GM10266 (cell line): Measurements from ENCODE around the gene OSTN.
A peak's percentile ranks its signal among the peaks of the same experiment; 100 is the strongest.

Source experiments
- DNase-seq: peaks from one replicate; pipeline ENCODE4 v3.0.0; 2012; ENCODE audit errors: extremely low spot score
- TF ChIP-seq, protein P1 (sequence below): IDR thresholded peaks from 2 replicates; pipeline ENCODE4 v1.5.1; 2012; ENCODE audit warnings: mild to moderate bottlenecking, low read depth; ENCODE audit not compliant: control insufficient read depth, insufficient read depth; ENCODE audit errors: missing control alignments

Gene OSTN

DNA sequence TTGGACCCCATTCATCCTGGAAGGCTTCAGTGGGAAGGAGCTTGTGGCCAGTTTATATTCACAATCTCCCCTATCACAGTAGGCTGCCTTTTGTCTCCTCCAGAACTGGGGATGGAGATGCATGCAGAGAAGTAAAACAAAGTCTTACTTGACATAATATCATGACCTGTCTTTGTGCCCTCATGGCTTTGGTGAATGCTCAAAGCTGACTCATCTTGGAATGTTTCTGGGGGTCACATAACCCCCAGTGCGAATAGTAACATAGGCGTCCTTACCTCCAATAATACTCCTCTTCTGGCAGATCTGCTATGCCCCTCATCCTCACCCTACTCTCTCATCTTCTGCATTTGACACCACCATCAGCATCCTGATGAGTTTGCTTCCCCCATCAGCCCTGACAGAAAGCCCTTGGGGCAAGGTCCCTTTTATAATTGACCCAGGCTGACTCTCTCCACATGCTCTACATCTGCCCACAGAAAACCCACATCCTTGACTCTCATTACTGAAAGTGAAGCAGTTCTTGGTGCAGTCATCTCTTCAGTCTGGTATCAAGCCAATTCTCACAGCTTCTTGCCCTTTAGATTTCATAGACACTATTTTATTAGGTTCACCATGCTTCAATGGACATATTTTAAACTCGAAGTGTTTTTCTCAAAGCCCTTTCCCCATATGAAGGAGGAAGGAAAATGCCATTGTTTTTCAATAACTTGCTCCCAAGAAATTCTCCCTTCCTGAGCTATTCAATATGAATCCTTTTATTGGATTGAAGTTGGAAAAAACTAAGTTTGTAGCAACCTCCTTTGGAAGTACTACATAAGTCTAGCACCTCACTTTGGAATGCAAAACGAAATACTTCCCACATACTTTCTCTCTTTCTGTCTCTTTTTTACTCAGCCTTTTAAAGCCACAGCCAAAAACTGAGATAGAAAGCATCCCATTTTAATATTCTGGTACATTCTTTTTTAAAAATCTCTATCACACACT, 36.6 kb downstream of the OSTN start:
- DNase-seq = peak; percentile 84
- TF ChIP-seq, protein P1, sequence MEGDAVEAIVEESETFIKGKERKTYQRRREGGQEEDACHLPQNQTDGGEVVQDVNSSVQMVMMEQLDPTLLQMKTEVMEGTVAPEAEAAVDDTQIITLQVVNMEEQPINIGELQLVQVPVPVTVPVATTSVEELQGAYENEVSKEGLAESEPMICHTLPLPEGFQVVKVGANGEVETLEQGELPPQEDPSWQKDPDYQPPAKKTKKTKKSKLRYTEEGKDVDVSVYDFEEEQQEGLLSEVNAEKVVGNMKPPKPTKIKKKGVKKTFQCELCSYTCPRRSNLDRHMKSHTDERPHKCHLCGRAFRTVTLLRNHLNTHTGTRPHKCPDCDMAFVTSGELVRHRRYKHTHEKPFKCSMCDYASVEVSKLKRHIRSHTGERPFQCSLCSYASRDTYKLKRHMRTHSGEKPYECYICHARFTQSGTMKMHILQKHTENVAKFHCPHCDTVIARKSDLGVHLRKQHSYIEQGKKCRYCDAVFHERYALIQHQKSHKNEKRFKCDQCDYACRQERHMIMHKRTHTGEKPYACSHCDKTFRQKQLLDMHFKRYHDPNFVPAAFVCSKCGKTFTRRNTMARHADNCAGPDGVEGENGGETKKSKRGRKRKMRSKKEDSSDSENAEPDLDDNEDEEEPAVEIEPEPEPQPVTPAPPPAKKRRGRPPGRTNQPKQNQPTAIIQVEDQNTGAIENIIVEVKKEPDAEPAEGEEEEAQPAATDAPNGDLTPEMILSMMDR = no peak

DNA sequence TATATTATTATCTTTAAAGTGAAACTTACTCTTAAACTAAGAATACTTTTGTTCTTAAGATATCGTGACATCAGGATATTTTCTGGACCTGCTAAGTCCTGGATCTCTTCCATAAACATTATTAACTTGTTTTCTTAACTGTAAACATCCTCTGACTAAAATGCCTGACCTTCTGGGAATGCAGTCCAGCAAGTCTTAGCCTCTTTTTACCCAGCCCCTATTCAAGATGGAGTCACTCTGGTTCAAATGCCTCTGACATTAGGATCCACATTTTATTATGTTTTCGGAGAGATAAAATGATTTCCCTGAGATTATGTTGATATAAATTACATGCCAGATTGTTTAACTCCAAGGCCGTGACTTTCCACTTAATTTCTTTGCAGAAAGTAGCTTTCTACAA, 37.6 kb downstream of the OSTN start:
- DNase-seq = no peak
- TF ChIP-seq, protein P1 = no peak

DNA sequence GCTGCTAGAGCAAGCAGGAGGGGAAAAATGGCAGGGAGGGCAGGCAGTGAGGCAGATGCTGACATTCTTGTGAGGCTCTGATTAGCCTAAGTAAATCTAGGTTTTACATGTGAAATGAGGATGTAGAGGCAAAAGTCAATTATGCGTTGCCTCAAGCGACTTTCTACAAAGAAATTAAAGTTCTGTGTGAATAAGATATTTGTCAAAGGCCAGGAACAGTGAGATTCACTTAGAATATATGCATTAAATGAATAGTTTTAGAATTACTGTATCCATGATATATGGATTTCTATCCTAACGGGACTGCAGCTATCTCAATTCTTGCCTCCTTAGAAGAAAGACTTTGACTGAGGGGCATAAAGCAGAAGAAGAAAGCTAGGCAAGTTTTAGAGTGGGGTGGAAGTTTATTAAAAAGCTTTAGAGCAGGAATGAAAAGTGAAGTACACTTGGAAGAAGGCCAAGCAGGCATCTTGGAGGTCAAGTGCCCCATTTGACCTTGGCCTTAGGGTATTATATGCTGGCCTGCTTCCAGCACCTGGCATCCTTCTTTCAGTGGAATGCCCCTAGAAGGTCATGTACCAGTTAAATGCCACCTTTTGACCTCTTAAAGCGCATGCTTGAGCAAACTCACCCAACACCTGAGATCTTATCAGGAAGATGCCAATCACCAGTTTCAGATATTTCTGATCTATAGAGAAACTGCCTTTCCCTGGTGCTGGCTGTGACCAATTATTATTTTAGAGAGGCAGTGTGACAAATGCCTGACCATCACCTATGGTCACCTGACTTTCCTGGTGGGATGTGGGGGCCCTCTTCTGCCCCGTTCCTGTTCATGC, 38.2 kb downstream of the OSTN start:
- DNase-seq = no peak
- TF ChIP-seq, protein P1 = no peak

DNA sequence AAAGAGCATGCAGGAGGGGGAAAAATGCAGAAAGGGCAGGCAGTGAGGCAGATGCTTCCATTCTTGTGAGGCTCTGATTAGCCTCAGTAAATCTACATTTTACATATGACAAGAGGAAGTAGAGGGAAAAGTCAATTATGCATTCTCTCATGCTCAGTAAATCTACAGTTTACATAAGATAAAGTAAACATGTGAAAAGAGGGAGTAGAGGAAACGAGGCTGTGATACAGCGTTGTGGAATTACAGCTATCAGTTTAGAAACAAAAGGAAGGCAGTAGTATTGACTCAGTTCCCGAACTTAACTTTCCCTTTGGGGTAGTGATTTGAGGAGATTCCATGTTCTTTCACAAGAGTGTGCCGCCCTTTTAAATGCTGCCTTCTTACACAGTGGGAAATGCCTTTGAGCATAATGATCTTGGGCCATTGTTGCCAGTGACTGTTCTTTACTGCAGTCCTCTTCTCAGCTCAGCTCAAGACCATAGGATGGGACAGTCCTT, 39.3 kb downstream of the OSTN start:
- DNase-seq = no peak
- TF ChIP-seq, protein P1 = no peak

DNA sequence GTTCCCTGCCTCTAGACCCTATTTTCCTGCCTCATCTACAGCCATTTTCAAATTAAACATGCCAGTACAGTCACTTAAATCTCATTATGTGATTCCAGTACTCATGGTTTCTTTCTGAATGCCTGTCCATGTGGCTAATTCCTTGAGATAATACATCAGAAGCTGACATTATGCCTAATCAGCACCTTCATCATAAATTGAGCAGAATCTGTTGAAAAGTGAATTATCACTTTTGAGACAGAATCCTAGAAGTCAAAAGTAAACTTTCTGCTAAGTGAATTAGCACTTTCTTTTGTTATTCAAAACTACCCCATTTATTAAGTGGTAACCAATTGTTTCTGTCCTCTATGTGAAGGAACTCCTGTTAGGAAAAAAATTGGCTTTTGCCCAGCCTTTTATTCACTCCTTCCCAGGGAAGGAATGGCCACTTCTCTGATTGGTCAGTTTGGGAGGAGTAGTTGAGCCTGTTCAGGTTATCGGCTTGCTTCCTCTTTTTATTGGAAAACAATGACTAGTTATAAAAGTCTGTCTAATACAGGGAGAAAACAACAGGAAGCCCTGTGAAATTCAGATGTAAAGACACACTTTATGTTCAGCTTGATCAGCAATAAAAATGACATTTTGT, 40.5 kb downstream of the OSTN start:
- TF ChIP-seq, protein P1 = no peak
- DNase-seq = no peak

DNA sequence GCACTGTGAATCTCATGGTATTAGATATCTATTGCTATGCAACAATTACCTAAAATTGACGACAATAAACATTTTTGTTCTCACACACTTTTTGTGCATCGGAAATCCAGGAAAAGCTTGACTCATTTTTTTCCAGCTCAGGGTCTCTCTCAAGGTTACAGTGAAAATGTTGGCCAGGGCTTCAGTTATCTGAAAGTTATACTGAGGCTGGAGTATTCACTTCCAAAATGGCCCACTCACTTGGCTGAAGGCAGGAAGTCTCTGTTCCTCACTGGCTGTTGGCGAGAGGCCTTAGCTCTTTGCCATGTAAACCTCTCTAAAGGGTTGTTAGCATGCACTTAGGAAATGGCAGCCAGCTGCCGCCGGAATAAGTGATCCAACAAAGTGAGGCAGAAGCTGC, 41.4 kb downstream of the OSTN start:
- TF ChIP-seq, protein P1 = no peak
- no peak for DNase-seq
